T-helper 1 cell treated with Interleukin-12 subunit alpha and Interleukin-12 subunit beta and Interleukin-4 antibody, amounts not matched to agents 30 ng/mL and 1 ng/mL, for 36 hours (primary cell): ENCODE results near the gene HM13. TPM values are rescaled to one million over a fixed set of nuclear protein-coding genes. Genes with fewer than 3 reads are reported as not detected.
"Not testable (repeated sequence)": the region's sequence is repeated elsewhere in the genome, so short reads cannot be mapped to it uniquely, and the experiment has no call there.

Experiments
- intact Hi-C: fragments of 100-400 bp; cut with micrococcal nuclease; formaldehyde crosslinking; loops from one replicate; pipeline ENCODE4 v1.15.1; 2024
- total RNA-seq: library from RNA; stranded (reverse); gene quantifications from 2 replicates; pipeline ENCODE4 v1.2.3, GENCODE V29; 2022

Gene HM13, protein sequence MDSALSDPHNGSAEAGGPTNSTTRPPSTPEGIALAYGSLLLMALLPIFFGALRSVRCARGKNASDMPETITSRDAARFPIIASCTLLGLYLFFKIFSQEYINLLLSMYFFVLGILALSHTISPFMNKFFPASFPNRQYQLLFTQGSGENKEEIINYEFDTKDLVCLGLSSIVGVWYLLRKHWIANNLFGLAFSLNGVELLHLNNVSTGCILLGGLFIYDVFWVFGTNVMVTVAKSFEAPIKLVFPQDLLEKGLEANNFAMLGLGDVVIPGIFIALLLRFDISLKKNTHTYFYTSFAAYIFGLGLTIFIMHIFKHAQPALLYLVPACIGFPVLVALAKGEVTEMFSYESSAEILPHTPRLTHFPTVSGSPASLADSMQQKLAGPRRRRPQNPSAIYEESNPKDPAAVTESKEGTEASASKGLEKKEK
- total RNA-seq = 203 and 223 TPM in 2 replicates

DNA sequence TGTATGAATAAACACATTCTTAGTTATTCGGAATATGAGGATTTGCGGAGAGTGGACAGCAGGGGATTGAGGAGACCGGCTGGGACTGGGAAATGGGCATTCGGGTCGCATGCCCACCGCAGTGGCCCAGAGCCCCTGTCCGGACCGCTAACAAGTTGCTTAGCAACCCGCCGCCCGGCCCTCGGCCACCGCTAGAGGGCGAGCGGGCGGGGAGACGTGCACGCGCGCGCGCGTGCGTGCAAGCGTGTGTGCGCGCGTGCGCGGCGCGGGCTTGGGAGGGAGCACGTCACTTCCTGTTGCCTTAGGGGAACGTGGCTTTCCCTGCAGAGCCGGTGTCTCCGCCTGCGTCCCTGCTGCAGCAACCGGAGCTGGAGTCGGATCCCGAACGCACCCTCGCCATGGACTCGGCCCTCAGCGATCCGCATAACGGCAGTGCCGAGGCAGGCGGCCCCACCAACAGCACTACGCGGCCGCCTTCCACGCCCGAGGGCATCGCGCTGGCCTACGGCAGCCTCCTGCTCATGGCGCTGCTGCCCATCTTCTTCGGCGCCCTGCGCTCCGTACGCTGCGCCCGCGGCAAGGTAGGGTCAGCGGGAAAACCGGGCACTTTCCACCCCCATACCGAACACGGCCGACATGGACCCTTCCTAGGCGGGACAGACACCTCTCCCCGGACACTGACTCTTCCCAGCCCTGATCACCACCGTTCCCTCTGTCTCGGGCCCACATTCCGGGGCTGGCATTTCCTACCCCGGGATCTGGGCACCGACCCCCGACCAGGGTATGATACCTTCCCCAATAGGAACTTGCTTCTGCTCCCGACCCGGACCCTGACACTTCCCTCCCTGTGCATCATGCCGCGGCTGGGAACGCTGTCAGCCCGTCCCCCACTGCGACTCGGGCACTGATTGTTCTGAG lies at the start of gene HM13:
HM13 (plus strand) TSS at position 289 of the 918 bp plus-strand sequence; CDS start at position 399, 110 bp downstream.
- intact Hi-C loops = loop anchor here (1.0 to 2.0 kb wide), 6 partner anchors 33 to 209 kb away; partner anchors contain the start of gene ID1

DNA sequence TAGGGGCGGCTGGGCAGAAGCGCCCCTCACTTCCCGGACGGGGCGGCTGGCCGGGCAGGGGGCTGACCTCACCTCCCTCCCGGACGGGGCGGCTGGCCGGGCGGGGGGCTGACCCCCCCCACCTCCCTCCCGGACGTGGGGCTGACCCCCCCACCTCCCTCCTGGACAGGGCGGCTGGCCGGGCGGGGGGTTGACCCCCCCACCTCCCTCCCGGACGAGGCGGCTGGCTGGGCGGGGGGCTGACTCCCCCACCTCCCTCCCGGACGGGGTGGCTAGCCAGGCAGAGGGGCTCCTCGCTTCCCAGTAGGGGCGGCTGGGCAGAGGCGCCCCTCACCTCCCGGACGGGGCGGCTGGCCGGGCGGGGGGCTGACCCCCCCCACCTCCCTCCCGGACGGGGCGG lies 43.3 kb upstream of the HM13 start:
- intact Hi-C loops = not testable (repeated sequence)

DNA sequence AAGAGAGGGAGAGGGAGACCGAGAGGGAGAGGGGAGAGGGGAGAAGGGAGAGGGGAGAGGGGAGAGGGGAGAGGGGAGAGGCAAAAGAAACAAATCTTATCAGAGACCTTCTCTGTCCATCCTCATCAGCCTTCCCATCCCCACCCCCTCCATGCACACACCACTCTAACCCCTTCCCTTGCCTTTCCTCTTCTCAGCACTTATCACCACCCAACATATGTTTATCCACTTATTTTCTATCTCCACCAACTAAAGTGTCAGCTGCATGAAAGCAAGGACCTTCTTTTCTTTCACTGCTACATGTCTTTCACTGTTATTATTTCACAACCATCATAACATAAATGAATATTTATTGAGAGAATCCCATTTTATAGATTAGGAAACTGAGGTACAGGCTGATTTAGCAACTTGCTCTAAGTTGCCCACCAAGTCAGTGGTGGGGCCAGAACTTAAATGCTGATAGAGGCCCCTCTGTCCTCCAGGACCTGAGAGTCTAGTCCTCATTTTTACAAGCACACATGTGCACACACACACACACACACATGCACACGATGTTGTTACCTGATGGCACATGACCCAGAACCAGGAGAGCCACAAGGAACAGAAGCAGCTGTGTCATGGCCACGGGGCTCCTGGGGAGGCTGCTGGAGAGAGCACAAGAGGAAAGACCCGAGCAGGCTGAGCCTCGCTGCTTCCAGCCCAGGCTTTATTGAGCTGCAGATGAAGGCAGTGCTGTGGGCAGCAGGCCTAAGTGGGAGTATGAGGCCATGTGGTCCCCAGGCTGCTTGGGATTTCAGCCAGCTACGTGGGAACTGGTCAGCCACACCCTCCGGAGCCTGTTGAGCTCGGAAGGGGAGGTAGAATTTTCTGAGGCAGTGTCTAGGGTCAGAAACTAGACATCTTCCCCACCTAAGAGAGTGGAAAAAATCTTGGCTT lies 41.6 kb upstream of the HM13 start:
- intact Hi-C loops = no loop called here

DNA sequence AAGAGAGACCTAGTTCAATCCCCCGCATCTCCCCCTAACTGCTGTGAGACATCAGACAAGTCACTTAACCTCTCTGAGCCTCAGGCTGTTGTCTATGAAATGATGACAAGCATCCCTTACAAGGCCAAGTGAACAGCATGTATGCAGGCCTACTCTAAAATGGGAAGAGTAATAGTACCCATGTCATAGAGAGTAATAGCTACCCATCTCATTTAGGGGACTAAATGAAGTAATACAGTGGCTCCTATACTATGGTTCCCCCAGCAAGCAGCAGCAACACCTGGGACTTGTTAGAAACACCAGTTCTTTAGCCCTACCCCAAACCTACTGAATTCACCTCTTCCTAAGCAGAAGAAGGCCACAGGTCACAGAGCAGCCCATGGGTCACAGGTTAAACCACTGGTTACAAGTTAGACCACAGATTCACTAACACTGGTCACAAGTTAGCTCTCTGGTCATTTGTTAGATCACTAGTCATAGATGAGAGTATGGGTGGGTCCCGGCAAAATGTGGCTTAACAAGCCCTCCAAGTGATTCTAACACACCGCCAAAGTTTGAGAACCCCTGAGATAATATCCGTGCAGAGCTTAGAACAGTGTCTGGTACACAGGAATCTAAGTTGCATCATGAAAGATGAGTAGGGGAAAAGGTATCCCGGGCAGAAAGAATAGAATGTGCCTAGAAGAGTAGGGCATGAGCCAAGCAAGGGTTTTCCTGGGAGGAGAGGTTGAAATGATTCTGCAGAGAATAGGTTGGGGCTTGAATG lies 40.7 kb upstream of the HM13 start:
- intact Hi-C loops = no loop called here

DNA sequence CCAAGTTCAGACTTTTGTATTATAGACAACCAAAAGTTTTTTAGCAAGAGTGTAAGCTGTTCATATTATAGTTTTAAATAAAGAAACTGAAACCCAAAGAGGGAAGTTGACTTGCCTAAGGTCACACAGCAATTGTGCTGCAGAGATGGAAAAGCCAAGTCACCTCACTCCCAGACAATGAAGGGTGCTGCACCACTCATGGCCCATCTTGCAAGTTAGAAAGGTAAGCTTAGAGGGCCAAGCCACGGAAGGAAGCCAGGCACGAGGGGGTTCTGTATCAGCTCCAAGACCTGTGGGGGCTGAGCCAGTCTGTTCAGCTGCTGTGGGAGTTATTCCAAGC lies 40.2 kb upstream of the HM13 start:
- intact Hi-C loops = no loop called here

DNA sequence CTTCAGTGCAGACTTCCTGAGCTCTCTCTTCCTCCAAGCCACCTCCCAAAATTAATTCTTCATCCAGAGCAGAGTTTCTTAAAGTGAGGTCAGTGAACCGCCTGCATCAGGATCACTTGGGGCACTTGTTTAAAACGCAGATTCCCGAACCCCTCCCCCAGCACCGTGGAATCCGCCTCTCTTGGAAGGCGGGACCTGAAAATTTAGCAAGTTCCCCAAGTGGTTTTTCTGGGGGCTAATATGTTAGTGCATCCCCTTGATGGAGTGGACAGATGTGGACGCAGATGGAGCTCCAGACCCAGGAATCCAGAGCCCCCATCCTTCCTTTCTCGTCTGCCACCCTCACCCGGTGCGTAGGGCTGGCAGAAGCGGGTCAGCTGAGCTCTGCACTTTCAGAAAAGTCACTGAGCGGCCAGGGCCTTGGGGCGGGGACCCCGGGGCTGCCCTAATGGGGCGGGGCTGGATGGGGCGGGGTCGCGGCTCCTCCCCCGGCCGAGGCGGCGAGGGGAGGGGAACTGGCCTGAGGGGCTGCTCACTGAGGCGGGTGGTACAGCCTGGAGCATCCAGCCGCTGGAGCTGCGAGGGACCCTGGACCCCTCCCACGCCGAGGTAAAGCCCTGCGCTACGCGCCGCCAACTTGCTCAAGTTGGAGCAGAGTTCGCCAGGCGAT lies 39.3 kb upstream of the HM13 start, which contains the start of the genes DEFB124 and REM1:
DEFB124 (minus strand) TSS at position 370 of the 670 bp plus-strand sequence. CDS start 2,114 bp downstream, outside the sequence.
REM1 (plus strand) TSS at position 531 of the 670 bp plus-strand sequence. CDS start 1,158 bp downstream, outside the sequence.
- intact Hi-C loops = no loop called here

DNA sequence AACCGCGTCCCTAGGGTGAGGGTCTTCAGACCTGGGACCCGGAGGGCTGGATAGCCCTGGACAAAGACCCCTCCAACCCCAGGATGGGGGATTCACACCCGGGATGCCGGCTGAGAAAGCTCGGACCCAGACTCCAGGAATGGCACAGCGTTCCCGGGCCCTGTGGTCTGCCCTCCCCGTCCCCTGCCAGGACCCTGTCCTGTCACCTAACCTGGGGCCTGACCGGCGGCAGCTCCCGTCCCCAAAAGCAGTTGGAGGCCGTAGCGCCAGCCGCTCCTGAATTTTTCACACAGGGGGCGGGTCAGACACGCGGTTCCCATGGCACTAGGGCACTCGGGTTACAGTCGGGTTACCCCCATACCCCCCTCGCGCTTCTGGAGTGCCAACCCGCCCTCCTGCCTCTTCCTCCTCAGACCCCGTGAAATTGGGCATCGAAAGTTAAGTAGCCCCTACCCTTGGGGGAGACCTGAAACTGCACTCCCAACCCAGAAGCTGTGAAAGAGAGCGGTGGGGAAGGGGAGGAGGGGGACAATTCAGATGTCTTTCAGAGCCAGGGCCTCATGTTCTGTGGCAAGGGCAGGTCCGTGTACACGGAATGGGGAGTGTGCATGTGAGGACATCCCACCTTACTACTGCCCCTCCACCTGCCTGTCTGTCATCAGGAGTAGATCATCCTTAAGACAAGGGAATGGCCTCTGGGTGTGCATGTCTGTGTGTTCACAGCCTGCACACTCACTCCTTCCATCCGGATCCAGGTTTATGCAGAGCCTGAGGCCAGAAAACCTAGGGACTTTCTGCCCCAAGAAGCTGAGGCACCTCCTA lies 38.6 kb upstream of the HM13 start:
- intact Hi-C loops = no loop called here

DNA sequence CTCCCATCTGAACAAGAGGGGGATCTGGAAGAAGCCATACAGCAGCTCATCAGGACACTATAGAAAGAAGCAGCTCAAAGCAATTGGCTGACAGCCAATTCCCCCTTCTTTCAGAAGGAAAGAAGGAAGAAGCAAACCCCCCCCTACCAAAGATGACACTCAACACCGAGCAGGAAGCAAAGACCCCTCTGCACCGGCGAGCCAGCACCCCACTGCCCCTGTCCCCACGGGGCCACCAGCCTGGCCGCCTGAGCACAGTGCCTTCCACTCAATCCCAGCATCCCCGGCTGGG lies 38.0 kb upstream of the HM13 start:
- intact Hi-C loops = no loop called here

DNA sequence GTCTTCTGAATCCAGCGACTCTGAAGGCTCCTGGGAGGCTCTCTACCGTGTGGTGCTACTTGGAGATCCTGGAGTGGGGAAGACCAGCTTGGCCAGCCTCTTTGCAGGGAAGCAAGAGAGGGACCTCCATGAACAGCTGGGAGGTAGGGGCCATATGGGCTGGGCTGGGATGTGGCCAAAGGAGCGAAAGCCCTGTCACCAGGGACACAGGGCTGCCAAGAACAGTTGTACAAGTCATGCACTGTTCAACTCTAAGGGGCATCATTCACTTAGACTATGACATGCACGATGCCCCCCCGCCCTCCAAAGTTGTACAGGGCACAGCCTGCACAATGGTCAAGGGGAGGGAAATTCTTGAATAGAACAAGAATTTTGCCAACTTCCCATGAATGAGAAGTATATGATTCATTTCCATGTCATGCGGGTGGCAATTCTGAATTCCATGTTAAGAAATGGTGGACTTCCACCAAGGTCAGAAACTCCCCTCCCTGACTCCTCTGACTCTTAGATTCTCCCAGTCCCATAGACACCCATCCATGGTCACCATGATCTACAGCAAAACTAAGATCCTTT lies 37.5 kb upstream of the HM13 start:
- intact Hi-C loops = no loop called here

DNA sequence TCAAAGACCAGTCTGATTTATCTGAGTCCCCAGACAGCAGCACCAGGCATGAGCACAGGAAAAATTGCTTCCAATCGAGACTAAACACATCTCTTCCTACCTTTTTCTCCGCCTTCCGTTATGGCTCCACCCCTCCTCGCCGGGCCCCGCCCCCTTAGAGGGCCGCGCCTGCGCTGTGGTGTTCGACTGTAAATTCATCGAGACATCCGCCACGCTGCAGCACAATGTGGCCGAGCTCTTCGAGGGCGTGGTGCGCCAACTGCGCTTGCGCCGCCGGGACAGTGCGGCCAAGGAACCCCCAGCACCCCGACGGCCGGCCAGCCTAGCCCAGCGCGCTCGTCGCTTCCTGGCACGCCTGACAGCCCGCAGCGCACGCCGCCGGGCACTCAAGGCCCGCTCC lies 30.2 kb upstream of the HM13 start:
- intact Hi-C loops = no loop called here

DNA sequence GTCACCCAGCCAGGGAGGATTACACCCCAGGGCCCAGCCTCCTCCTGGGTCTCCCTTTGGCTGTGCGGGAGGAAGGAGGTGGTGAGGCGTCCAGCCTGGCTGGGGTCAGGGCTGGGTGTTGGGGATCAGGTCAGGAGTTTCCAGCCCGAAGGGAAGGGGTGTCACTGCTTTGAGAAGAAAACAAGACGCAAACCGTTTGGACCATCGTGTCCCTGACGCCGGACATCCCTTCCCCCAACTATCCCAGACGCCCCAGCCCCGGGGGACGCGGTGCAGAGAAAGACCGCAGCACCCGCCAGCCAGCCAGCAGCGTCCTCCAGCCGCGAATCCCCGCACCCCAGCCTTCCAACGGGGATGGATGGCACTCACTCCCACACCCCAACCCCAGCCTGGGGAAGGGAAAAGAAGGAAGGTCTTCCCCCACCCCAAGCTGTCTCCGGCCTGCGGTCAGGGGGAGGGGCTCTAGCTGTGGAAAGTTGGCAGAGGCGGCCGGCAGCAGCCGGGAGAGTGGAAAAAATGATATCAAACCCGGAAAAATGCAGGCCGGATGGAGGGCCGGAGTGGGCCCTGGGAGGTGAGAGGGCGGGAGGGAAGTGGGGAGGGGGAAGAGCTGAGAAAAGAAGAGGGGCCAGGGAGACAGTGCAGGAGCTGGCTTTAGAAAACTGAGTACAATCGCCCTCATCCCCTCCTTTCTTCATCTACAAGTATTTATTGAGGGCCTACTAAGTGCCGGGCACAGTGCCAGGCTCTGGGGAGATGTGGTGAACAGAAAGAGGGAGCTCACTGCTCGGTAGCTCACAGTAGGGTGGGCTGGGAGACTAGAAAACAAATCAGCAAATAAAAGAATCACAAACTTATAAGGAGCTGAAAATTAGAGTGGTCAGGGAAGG lies 28.5 kb upstream of the HM13 start:
- intact Hi-C loops = no loop called here

DNA sequence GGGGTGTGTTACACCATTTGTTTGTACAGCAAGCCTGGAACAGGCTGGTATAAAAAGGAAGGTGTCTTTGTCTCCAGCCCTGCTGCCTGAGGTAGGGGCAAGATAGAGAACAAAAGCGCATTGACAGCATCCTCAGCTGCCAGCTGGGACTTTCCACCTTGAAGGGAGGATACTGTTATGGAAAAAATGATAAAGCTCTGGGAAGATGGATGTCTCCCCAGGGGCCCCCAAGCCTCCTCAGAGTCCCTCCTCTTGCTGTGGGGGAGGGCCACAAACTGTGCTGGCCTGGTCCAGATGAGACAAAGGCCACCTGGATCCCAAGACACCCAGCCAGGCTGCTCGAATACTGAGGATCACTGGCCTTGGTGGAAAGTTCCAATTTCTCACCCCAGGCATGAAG lies 26.1 kb upstream of the HM13 start:
- intact Hi-C loops = no loop called here

DNA sequence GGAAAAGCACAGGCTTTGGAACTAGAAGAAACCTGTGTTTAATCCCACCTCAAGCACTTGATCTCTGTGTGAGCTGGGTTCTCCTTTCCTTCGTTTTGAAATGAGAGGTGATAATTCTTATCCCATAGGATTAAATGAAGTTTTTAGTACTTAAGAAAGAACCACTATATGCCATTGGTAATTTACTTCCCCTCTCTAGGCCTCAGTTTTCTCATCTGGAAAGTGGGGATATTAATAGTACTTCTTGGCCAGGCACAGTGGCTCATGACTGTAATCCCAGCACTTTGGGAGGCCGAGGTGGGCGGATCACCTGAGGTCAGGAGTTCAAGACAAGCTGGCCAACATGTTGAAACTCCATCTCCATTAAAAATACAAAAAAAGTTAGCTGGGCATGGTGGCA lies 25.1 kb upstream of the HM13 start:
- intact Hi-C loops = no loop called here

DNA sequence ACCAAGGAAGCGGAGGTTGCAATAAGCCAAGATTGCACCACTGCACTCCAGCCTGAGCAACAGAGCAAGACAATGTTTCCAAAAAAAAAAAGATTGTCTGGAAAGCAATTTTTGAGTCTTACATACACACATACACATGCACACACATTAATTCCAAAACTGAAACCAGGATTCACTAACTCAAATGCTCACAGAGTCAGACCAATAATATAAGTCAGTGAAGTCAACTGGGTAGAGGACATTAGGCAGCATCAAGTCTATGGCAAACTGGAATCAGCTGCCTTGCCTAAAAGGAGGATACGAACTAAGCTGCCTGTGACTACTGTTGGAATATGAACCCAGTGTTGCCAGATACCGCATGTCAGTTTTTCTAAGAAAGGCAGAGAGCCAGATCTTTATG lies 23.5 kb upstream of the HM13 start:
- intact Hi-C loops = no loop called here

DNA sequence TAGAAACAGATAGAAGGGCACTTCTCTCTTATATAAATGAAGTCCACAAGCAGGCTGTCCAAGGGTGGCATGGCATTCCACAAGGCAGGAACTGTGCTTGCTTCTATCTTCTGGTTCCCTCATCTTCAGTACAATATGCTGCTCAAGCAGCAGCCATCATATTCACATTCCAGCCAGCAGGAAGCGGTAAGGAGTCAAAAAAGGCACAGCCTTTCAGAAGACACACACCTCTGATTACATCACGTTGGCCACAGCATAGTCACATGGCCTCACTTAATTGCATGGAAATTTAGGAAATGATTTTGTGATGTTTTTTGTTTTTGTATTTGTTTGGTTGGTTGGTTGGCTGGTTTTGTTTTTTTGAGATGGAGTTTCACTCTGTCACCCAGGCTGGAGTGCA lies 20.1 kb upstream of the HM13 start:
- intact Hi-C loops = no loop called here

DNA sequence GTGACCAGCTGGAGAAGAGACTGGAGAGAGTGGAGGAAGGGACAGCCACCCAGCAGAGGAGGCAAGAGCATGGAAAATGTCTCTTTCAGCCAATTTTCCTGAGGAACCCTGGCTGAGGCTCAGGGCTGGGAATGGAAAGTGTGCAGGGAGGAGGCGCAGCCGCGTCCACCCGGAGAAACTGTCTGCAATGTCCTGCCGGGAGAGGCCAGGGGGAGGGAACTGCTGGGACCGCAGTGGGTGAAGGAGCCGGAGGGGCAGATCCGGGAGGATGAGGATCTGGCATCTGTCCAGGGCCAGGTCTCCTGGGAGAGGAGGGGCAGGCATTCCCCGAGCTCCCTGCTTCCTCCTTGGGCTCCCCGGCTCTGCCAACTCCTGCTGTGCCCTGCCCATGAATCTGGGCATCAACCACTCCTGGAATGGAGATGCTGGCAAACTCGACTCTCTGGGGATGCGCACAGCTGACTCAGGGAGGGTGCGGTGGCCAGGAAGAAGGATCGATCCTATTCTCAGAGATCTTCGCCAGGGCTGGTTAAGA lies 17.4 kb upstream of the HM13 start:
- intact Hi-C loops = no loop called here

DNA sequence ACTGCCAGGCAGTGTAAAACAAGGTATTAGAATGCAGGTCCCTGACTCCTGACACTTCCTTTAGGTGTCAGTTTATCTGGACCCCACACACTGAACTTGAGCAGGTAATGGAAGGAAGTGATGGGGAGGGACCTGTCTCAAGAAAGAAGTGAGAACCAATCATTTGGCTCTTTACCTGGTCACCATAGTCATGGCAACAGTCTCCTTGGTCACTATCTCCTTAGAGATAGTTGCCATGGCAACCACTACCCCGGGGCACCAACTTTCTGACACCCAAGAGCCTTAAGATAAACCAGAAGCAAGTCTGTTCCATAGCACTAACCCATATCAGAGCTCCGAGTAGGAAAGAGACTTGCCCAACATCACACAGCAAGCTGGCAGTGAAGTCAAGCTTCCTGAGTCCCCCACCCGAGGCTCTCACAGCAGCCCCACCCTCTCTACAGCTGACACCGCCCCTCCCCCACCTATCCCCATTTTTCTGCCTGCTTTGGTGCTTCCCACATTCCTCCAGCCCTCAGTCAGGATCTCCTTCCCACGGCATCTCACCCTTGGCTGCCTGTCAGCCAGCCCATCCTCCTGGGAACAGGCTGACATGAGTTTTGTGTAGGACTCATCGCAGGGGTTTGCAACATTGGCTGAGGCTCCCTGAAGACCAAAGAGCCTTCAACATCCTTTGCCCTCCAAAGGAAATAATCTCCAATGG lies 16.3 kb upstream of the HM13 start:
- intact Hi-C loops = no loop called here
